GM21381 (cell line): ENCODE data around the gene HOMEZ.
"Not testable (repeated sequence)": the region's sequence is repeated elsewhere in the genome, so short reads cannot be mapped to it uniquely, and the experiment has no call there.

Experiments
- ATAC-seq: cut with Tn5 transposase; IDR thresholded peaks from one replicate; pipeline ENCODE4 v1.9.1; 2021; ENCODE audit warnings: mild to moderate bottlenecking, moderate library complexity; ENCODE audit not compliant: unreplicated experiment

Gene HOMEZ

DNA sequence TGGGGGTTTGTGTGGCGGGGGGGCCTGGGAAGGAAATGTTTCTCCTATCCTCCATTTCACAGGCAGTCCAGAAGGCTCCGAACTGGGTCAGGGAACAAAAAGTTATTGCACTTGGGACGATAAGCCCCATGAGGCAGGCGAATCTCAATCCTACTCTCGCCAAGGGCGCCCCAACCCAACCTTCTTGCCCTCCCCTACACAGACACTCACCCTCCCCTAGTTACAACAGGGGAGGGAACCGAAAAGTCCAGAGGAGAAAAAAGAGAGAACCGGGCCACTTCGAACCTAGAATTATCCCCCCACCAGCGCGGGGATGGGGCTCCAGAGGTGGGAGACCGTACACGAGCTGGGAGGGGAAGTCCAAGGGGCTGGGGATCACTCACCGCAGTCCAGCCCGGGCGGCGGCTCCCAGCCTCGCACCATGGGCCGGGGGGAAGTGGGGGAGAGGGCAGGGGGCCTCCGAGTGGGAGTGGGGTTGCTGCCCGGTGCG, 357 bp downstream of the HOMEZ start:
- peak; percentile 22 for ATAC-seq

DNA sequence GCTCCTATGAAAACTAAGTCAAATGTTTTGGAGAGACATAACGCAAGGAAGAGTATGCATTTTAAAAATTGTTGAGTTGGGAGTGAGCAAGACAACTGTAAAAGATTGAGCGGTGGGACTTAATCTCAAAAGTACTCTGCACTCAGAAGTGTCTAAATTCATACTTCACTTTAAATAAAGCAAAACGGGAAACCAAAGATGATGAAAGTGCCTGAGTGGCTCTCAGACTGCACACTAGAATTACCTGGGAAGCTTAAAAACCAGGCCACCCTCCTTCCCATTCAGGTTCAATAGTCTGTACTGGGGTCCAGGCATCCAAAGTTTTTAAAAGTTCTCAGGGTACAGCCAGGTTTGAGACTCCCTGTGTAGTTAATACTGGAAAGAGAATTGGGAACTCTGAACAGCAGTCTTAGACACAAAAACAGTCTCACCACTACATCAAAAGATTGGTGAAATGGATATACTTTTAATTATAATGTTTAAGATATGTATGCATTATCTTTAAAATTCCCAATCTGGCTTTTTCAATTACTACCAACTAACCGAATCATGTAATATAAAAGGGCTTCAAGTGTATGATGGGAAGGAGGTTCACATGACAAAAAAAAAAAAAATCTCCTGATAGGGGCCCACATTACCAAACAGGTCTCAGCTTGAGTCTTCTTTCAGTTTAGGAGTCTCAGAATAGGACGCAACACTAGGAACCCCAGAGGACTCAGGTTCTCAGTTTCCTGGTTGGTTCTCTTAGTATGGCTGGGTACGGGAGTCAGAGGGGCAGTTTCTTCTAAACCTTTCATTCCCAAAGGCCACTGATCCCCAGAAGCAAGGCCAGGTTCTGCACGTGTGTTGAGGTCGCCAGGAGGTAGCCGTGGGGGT, 1.0 kb downstream of the HOMEZ start:
- ATAC-seq: no peak

GRCh38 chr14:23281247-23281646, 4.7 kb downstream of the HOMEZ start:
- ATAC-seq: no peak

DNA sequence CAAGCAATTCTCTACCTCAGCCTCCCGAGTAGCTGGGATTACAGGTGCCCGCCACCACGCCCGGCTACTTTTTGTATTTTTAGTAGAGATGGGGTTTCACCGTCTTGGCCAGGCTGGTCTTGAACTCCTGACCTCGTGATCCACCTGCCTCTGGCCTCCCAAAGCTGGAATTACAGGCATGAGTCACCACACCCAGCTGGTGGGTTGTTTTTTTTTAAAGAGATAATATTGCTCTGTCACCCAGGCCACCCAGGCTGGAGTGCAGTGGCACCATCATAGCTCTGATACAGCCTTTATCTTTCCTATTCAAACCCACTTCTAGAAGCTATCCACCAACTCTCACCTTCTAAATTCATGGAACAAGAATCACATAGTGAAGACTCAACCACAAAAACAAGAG, 8.0 kb downstream of the HOMEZ start:
- ATAC-seq: not testable (repeated sequence)

- no peak for ATAC-seq
Measured at GRCh38 chr14:23277189-23277588, 8.7 kb downstream of the HOMEZ start.

DNA sequence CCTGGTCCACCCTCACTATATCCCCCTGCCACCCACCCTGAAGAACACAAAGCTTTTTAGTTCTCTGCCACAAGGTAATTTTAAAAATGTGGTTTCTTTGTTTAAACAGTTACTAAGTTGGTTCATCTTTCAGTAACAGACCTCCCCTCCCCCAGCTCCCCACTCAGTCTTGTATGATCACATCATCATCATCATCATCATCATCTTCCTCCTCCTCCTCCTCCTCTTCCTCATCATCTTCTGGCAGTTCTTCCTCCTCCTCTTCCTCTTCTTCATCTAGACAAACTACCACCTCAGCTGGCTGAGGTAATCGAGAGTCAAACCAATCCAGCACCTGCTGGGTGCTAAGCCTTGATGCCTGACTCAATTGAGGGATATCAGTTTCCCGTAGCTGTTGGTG, 10.5 kb downstream of the HOMEZ start:
- ATAC-seq: no peak

DNA sequence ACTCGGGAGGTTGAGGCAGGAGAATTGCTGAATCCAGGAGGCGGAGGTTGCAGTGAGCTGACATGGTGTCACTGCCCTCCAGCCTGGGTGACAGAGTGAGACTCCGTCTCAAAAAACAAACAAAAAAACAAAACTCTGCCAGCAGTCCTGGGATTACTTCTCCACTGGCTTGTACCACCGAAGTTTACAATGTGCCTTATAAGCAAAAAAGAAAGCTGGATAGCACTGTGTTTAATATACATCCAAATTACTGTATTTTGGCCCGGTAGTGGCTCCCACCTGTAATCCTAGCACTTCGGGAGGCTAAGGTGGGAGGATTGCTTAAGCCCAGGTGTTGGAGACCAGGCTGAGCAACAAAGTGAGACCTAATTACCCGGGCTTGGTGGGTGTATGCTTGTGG, 16.7 kb downstream of the HOMEZ start:
- ATAC-seq: no peak

GRCh38 chr14:23260849-23261248, 25.1 kb downstream of the HOMEZ start:
- not testable (repeated sequence) for ATAC-seq

- no peak for ATAC-seq
Measured at GRCh38 chr14:23259426-23259825, 26.5 kb downstream of the HOMEZ start.

DNA sequence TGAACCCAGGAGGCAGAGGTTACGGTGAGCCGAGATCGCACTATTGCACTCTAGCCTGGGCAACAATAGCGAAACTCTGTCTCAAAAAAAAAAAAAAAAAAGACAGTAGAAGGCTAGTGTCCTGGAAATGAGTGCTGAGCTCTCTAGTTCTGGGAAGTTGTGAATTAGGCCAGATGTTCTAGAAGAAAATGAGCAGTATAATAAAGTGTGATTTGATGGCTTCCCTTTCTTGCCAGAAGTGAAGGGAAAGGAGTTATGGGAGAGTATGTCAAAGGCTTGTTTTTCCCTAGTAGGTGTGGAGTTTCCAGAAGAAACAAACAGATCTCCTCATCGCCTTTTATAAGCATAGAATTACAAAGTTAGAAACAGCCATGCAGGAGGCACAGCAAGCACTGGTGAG, 27.7 kb downstream of the HOMEZ start:
- no peak for ATAC-seq

- ATAC-seq: no peak
Measured at GRCh38 chr14:23252420-23253333, 33.3 kb downstream of the HOMEZ start.

- no peak for ATAC-seq
Measured at GRCh38 chr14:23252006-23252405, 33.9 kb downstream of the HOMEZ start.

DNA sequence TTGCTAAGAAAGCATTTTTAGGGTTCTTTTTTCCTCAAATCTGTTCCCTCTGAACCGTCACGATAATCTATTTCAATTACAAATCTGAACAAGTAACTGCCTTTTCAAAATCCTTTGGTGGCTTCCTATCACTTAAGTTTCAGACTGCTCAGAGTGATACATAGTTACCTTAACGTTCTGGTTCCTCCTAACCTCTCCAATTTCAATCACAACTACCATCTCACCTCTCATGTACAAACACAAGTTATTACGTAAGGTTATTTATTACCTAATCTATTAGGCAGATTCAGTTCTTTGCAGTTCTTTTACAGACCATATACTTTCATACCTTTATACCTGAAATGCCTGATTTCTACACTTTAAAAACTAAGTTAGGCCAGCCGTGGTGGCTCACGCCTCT, 36.1 kb downstream of the HOMEZ start:
- no peak for ATAC-seq

- no peak for ATAC-seq
Measured at GRCh38 chr14:23248601-23249000, 37.3 kb downstream of the HOMEZ start.

GRCh38 chr14:23245282-23245681, 40.6 kb downstream of the HOMEZ start:
- no peak for ATAC-seq

GRCh38 chr14:23243066-23243465, 42.9 kb downstream of the HOMEZ start:
- ATAC-seq: no peak

- ATAC-seq: no peak
Measured at GRCh38 chr14:23242076-23242475, 43.9 kb downstream of the HOMEZ start.

DNA sequence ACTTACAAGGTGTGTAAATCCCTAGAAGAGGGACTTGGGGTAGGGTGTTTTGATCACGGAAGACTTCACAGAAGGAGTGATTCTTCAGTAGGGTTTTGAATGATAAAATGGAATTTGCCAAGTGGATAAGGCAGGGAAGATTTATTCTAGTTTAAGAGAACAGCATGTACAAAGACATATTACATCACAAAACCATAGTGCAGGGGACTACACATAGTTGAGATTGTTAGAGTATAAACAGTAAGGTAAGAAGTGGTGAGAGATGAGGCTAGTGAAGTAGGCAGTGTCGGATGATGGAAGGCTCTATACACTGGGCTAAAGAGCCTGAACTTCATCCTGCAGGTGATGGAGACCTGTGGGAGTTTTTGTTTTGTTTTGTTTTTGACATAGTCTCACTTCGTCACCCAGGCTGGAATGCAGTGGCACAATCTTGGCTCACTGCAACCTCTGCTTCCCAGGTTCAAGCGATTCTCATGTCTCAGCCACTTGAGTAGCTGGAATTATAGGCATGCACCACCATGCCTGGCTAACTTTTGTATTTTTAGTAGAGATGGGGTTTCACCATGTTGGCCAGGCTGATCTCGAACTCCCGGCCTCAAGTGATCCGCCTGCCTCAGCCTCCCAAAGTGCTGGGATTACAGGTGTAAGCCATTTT, 44.7 kb downstream of the HOMEZ start:
- not testable (repeated sequence) for ATAC-seq

- ATAC-seq: no peak
Measured at GRCh38 chr14:23240661-23241060, 45.3 kb downstream of the HOMEZ start.

DNA sequence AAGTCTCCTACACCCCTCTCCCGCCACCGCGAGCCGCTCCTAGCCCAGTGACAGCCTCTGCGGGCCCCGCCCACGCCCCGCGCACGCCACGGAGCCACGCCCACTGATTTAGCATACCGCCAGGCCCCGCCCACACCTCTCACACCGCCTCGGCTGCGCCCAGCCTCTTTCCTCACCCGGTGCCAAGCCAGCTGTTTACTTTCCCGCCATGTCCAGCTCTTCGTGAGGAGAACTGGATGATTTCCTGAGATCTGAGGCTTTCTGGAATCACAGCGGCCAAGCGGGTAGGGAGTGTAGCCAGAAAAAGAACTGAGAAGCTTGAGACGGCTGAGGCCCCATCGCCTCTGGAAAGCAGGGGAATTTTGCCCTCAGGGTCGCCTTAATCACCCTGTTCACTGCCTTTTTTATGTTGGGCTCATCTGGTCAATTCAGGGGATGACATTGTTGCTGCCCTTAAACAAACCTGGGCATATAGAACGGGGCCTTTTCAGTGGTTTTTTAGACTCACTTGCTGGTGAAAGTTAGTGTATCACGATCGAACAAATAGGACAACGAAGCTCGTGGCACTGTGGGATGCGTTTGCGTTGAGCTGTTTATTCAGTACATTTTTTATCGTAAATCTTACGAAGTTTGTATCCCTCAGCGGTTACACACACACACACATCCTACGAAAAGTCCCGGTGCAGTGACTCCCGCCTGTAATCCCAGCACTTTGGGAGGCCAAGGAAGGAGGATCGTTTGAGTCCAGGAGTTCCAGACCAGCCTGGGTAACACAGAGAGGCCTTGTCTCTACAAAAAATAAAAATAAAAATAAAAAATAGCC, 47.9 kb downstream of the HOMEZ start, which contains the start of gene RNF212B:
Gene RNF212B (plus strand): TSS at position 165 of the 823 bp plus-strand sequence. CDS start 2,410 bp downstream, outside the sequence.
- peak; percentile 60 for ATAC-seq
